ENCODE data around the gene MICALL2.

- TF ChIP-seq CTCF (IDR thresholded peaks at IDR 0.05; ENCODE audit: low read depth, low read length) (no peak), POLR2A (IDR thresholded peaks at IDR 0.05; ENCODE audit: extremely low read depth, insufficient read length) (no peak)
Observed at GRCh38 chr7:1493571-1493970, 34.3 kb upstream of the MICALL2 start.

Measured in NB4 (cell line).